Measurements from ENCODE around the gene TECPR1. TPM values are rescaled to one million over a fixed set of nuclear protein-coding genes. Genes with fewer than 3 reads are reported as not detected.

TECPR1 gene
- total and polyA plus RNA-seq, 2 donors (not counting 3 experiments of a cell fraction or from before 2014, with no cell fraction given): 12.3 to 97.5 TPM

DNA sequence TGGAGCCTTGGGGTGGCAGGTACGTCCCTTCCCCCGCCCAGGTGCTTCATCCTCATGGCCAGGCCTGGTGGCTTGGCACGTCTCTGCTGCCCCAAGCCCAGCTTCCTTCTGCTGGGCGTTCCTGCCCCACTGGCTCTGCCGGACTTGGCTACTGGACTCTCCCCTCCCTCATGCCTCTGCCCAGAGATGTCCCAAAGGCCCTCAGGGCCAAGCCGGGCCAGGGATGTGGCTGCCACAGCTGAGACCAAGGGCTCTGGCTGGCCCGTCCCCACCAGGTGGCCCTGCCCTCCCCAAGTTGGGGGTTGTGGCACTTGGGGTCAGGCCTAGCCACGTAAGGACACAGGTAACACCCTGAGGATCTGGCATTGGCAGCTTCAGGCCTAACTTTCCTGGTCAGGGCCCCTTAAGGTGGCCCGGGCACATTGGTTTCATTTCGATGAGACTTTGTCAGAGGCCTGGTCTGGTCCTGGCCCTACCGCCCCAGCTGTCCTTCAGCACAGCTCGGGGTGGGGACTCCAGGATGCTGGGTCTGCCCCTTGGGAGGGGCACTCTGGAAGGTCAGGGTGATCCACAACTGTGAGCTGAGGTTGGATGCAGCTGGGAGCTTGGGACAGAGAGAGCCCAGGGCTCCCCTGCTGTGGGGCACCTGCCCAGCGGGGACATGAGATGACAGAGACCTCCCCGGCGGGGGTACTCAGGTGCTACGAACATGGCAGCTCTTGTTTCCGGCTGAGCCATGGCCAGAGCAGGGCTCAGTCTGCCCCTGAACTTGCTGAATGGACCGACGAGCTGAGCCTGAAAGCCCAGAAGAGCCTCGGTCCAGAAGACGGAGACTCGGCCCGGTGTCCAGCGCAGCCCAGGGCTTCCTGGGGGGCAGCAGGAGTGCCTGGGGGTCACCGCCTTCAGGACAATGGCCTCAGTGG lies 37.9 kb downstream of the TECPR1 start:
- BruUV-seq (replicated peaks): no TSS peak
- no peaks in the 10 kb centered on the region for H4K20me1 ChIP-seq (replicated peaks; ENCODE audit: control insufficient read depth, extremely low read depth, insufficient read depth, low read length)
- H3K9ac ChIP-seq (replicated peaks; ENCODE audit: extremely low read depth, insufficient read depth, low read length): no peak overlapping the region
- peaks cover 2% of the 10 kb centered on the region for H3K4me1 ChIP-seq (ENCODE audit: control insufficient read depth, extremely low read depth, insufficient read depth, low read length)
- H3K4me2 ChIP-seq (ENCODE audit: insufficient read depth, low read length): no peak overlapping the region
- H3K79me2 ChIP-seq (ENCODE audit: control insufficient read depth, insufficient read depth, low read length): no peaks in the 10 kb centered on the region
- H3K4me3 ChIP-seq (replicated peaks in 1 of 3; ENCODE audit: insufficient read depth in 1 of 3, low read depth in 1 of 3, low read length in 3 of 3): no peak overlapping the region
- H3K9me1 ChIP-seq (replicated peaks; ENCODE audit: control insufficient read depth, extremely low read depth, insufficient read depth, low read length): no peaks in the 10 kb centered on the region
- no peak overlapping the region for H3K27ac ChIP-seq (ENCODE audit: insufficient read depth, low read depth, low read length)
- ChIA-PET POLR2A (no interaction called here), CTCF (interaction anchor here (1.0 kb wide), 1 partner anchor 193 kb away, joined by 3 read pairs; no protein-coding TSS in a partner anchor)
- DNase-seq (ENCODE audit: low read depth, low spot score): no peak
- H3K36me3 ChIP-seq (ENCODE audit: control insufficient read depth in 2 of 2, extremely low read depth in 1 of 2, insufficient read depth in 2 of 2, low read length in 2 of 2): peaks cover 2 to 15% of the 10 kb centered on the region in 2 experiments
- intact Hi-C loops (cut with micrococcal nuclease) (no loop called here), dilution Hi-C loops (cut with MboI; ENCODE audit: extremely low pct_ligation_motif_present, low sequenced_read_pairs) (no loop called here)
- H3K27me3 ChIP-seq (ENCODE audit: control insufficient read depth in 2 of 2, insufficient read depth in 2 of 2, low read length in 2 of 2): no peaks in the 10 kb centered on the region
- H2AFZ ChIP-seq (ENCODE audit: low read depth, low read length): no peak overlapping the region
- no peaks in the 10 kb centered on the region for H3K9me3 ChIP-seq (replicated peaks; ENCODE audit: control insufficient read depth, insufficient read depth, low read length)
- no peak for FAIRE-seq
- TF ChIP-seq, protein P1, sequence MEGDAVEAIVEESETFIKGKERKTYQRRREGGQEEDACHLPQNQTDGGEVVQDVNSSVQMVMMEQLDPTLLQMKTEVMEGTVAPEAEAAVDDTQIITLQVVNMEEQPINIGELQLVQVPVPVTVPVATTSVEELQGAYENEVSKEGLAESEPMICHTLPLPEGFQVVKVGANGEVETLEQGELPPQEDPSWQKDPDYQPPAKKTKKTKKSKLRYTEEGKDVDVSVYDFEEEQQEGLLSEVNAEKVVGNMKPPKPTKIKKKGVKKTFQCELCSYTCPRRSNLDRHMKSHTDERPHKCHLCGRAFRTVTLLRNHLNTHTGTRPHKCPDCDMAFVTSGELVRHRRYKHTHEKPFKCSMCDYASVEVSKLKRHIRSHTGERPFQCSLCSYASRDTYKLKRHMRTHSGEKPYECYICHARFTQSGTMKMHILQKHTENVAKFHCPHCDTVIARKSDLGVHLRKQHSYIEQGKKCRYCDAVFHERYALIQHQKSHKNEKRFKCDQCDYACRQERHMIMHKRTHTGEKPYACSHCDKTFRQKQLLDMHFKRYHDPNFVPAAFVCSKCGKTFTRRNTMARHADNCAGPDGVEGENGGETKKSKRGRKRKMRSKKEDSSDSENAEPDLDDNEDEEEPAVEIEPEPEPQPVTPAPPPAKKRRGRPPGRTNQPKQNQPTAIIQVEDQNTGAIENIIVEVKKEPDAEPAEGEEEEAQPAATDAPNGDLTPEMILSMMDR (IDR thresholded peaks at IDR 0.05; ENCODE audit: extremely low read depth in 1 of 2, insufficient read depth in 1 of 2, low read depth in 1 of 2, low read length in 2 of 2): no peak
- TF ChIP-seq MYC (IDR thresholded peaks at IDR 0.05; ENCODE audit: low read depth, low read length): no peak
- no peak for TF ChIP-seq JUN (IDR thresholded peaks at IDR 0.05; ENCODE audit: borderline replicate concordance, insufficient read depth, insufficient read length, low read depth)
- no peak for TF ChIP-seq EZH2 (IDR thresholded peaks at IDR 0.05; ENCODE audit: borderline replicate concordance, low read depth, low read length, severe bottlenecking)
- TF ChIP-seq GATA2 (IDR thresholded peaks at IDR 0.05; ENCODE audit: insufficient read depth, insufficient read length, low read depth, low read length): no peak
- TF ChIP-seq POLR2A (IDR thresholded peaks at IDR 0.05; ENCODE audit: low read depth, low read length): no peak
- no peak for TF ChIP-seq POLR2AphosphoS5 (IDR thresholded peaks at IDR 0.05; ENCODE audit: insufficient read depth, low read depth, low read length)
- no peak for TF ChIP-seq FOS (IDR thresholded peaks at IDR 0.05; ENCODE audit: borderline replicate concordance, insufficient read depth, low read length)
- TF ChIP-seq, protein P2, sequence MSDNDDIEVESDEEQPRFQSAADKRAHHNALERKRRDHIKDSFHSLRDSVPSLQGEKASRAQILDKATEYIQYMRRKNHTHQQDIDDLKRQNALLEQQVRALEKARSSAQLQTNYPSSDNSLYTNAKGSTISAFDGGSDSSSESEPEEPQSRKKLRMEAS (IDR thresholded peaks at IDR 0.05; ENCODE audit: insufficient read depth, insufficient read length): no peak
